GM18907 (cell line): Measurements from ENCODE around the gene ABHD13.

Experiments used
- ATAC-seq: cut with Tn5 transposase; IDR thresholded peaks from one replicate; pipeline ENCODE4 v1.9.1; 2021; ENCODE audit warnings: mild to moderate bottlenecking, moderate library complexity; ENCODE audit not compliant: unreplicated experiment

The ABHD13 gene

GRCh38 chr13:108283110-108283509, 64.9 kb downstream of the ABHD13 start:
- no peak for ATAC-seq
